ENCODE results near the gene PWWP2A.
"Not testable (repeated sequence)": the region's sequence is repeated elsewhere in the genome, so short reads cannot be mapped to it uniquely, and the experiment has no call there.

Gene PWWP2A, protein sequence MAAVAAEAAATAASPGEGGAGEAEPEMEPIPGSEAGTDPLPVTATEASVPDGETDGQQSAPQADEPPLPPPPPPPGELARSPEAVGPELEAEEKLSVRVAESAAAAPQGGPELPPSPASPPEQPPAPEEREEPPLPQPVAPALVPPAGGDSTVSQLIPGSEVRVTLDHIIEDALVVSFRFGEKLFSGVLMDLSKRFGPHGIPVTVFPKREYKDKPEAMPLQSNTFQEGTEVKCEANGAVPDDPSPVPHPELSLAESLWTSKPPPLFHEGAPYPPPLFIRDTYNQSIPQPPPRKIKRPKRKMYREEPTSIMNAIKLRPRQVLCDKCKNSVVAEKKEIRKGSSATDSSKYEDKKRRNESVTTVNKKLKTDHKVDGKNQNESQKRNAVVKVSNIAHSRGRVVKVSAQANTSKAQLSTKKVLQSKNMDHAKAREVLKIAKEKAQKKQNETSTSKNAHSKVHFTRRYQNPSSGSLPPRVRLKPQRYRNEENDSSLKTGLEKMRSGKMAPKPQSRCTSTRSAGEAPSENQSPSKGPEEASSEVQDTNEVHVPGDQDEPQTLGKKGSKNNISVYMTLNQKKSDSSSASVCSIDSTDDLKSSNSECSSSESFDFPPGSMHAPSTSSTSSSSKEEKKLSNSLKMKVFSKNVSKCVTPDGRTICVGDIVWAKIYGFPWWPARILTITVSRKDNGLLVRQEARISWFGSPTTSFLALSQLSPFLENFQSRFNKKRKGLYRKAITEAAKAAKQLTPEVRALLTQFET

DNA sequence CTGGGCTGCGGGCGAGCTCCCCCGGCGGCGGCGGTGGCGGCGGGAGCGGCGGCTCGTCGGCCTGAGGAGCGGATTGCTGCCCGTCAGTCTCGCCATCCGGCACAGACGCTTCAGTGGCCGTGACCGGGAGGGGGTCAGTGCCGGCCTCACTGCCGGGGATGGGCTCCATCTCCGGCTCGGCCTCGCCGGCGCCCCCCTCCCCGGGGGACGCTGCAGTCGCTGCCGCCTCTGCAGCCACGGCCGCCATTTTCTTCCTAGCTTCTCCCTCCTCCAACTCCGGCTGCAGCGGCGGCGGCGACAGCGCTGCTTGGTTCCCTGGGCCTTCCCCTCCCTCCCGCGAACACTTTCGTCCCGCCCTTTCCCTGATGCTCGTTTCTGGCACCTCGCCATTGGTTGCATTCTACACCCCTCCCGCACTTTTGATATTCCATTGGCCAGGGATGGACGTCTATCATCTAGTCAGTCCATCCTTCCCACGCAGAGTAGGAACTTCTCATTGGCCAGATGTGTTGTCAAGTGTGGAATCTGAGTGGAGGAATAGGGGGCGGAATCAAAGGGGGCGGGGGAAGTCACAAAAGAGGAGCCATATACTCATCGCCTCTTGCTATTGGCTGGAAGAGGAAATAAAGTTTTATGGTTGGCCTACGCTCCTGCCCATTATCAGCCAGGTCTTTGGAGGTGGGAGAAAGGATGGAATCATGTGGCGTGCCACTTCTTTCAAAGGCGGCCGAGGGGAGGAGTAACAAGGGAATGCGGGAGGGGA is at the start of gene PWWP2A:
Gene PWWP2A (minus strand): TSS at position 309 of the 763 bp plus-strand sequence. CDS start 62 bp downstream, at position 247.
- peak; percentile 95 to 97 for ATAC-seq

DNA sequence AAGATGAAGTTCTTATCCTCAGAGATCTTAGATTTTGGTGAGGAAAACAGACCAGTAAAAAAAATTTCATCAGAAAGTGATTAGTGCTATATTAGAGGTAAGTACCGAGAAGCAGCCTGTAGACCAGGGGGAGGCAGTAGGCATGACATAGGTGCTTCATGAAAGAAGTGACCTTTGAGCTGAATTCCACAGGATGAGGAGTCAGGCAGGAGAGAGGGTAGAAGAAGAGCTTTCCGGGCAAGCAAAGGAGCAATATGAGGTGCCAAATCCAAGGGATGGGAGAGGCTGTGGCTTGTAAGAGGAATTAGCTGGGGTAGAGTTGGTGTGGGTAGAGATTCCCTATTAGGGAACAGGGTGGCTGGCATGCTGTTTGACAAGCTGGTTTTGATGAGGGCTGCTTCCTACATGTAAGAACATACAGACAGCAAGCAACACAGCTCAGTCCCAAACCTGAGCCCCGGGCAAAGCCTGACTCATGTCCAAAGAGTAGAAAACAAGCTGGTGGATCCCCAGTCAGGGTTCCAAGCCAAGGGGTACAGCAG is 48.4 kb upstream of the PWWP2A start:
- no peak for ATAC-seq

DNA sequence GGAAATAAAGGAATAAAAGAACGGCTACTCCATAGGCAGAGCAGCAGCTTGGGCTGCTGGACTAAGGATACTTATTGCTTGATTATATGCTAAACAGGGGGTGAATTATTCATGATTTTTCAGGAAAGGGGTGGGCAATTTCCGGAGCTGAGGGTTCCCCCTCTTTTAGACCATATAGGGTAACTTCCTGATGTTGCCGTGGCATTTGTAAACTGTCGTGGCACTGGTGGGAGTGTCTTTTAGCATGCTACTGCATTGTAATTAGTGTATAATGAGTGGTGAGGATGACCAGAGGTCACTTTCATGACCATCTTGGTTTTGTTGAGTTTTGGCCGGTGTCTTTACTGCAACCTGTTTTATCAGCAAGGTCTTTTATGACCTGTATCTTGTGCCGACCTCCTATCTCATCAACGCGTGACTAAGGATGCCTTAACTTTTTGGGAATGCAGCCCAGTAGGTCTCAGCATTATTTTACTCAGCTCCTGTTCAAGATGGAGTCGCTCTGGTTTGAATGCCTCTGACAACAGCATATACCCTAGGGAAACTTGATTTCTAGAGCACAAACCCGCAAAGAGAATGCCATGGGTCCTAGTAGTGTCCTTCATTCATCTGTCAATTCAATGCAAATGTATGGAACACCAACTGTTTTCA is 47.8 kb upstream of the PWWP2A start:
- no peak for ATAC-seq

DNA sequence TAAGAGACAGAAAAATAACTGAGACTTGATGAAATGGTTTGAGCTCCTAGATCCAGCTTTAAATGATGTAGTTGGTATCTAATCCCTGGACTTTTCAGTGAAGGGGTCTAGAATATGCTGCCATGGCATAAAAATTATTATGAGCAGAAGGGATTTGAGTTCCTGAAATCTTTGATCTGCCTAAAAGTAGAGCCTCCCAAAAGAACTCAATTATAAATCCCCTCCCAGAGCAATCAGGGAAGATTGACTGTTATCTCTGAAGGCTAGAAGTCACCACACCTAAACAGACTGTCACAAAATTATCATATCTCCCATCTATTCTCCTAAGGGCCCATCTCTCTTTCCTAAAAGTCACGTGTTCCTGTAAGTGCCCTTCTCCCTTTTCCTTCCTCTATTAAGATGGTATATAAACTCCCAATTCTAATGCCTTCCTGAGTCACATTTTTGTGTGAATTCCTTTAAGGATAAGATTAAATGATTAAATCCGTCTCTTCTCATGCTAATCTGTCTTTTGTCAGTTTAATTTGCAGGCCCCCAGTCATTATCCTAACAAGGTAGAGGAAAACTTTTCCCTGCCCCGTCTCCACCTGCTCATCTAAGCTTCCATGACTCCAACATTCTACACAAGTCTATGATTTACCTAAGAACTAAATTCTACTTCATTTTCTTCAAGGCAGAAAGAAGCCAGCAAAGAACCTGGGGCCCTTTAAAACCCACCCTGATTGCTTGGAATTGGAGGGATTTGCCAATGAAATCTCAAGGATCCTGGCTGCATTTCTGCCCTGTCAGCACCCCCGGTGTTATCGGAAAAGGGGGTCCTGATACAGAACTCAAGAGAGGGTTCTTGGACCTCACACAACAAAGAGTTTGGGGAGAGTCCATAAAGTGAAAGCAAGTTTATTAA is 47.1 kb upstream of the PWWP2A start:
- ATAC-seq, result no peak

DNA sequence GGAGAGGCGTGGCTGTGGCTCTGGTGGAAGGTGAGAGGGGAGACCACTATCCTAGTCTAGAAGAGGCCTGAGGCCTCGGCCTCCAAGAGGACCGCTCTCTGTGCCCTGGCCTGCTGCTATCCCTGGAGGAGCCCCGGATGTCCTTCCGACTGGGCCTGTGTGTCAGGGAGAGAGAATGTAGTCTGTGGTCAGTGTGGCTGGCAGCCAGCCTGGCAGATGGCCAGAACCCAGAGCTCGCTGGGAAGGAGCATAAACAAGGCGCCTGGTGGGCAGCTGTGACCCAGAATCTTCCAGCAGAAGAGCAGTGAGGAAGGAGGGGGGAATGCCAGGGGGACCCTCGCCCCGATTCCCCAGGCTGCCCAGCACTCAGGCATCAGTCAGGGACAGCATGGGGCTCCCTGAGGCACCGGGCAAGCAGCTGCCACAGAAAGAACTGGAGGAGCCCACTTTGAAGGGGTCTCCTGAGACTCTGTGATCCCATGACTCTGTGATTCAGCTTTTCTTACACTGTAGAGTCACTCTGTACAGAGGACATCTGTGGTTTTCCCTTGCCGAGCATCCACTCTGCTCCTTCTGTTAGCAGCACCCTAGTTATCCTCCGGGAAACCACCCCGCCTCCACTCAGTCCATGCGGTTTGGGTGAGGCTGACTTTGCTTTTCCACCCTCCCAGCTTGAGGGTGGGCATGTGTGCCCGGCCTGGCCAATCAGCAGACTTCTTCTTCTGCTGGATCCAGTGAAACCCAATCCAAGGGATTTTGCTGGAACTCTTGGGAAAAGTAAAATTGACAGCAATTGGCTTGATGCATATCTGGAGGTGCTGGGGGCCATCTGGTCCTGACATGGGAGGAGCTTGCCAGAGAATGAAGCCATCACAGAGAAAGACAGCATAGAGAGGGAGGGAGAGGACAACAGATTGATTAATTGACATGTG is 46.2 kb upstream of the PWWP2A start:
- peak in 1 of 2 donors; percentile 17 for ATAC-seq

DNA sequence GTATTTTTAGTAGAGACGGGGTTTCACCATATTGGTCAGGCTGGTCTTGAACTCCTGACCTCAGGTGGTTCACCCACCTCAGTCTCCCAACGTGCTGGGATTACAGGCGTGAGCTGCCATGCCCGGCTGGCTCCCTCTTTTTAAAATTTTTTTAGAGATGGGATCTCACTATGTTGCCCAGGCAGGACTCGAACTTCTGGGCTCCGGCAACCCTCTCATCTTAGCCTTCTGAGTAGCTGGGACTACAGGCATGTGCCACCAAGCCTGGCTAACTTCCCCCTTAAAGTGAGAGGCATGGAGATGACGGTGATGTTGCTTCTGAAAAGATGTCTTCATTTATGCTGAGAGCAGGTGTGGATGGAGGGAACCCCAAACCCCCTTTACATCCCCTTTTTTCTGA is 43.7 kb upstream of the PWWP2A start:
- no peak for ATAC-seq

DNA sequence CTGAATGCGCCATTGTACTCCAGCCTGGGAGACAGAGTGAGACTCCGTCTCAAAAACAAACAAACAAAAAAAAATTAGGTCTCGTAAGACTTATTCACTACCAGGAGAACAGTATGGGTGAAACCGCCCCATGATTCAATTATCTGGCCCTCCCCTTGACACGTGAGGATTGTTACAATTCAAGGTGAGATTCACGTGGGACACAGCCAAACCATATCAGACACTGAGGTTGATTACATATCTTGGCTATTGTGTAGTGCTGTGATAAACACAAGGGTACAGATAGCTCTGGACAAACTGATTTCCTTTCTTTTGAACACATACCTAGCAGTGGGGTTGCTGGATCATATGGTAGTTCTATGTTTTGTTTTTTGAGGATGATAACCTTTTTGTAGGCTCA is 42.4 kb upstream of the PWWP2A start:
- ATAC-seq, result no peak

DNA sequence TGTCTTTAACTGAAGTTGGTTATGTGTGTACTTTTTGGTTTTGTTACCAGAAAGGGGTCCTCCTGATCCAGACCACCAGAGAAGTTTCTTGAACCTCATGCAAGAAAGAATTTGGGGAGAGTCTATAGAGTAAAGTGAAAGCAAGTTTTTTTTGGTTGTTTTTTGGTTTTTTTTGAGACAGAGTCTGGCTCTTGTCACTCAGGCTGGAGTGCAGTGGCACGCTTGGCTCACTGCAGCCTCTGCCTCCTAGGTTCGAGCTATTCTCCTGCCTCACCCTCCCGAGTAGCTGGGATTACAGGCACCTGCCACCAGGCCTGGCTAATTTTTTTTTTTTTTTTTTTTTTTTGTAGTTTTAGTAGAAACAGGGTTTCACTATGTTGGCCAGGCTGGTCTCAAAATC is 41.6 kb upstream of the PWWP2A start:
- ATAC-seq, result not testable (repeated sequence)

DNA sequence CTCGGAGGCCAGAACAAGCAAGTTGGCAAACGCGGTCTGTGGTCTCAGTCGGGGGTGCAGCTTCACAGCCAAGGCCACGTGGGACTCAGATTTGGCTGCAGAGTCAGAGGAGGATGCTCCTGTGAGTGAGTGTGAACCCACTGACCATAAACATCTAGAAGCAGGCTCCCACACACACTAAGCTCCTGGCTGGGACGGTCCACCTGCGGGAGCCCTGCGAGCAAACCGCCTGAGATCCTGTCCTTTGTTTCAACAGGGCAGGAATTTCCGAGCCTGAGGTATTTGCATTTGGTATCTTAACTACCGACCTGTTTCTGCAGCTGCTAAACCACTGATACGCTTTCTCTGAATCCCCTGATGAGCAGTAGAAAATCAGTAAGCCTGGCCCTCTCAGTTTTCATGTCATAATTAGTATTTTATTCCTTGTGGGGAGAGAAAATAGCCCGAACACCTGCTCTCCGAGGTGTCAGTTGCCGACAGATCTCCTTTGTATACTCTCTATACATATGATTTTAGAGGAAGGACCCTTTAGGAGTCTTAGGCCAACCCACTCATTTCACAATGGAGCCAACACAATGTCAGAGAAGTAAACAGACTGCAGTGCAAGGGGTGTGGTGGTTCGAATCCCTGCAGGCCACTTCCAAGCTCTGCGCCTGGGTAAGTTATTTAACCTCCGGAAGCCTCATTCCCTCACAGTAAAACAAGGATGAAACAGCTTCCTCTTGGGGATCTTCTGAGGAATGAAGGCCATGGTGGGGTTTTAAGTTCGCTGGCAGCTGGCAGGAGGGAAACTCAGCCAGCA is 40.9 kb upstream of the PWWP2A start:
- ATAC-seq, result no peak

DNA sequence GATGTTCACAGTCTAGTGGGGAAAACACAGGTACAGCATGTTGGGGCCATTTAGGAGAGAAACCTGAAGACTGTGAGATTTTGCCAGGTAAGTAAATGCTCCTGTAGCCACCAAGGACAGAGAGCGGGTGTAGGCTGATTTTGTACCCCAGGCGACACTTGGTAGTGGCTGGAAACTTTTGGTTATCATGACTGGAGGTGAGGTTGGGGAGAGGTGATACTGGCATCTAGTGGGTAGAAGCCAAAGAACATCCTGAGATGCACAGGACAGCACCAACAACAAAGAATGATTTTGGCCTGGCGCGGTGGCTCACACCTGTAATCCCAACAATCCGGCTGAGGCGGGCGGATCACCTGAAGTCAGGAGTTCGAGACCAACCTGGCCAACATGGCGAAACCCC is 38.8 kb upstream of the PWWP2A start:
- ATAC-seq, result no peak

DNA sequence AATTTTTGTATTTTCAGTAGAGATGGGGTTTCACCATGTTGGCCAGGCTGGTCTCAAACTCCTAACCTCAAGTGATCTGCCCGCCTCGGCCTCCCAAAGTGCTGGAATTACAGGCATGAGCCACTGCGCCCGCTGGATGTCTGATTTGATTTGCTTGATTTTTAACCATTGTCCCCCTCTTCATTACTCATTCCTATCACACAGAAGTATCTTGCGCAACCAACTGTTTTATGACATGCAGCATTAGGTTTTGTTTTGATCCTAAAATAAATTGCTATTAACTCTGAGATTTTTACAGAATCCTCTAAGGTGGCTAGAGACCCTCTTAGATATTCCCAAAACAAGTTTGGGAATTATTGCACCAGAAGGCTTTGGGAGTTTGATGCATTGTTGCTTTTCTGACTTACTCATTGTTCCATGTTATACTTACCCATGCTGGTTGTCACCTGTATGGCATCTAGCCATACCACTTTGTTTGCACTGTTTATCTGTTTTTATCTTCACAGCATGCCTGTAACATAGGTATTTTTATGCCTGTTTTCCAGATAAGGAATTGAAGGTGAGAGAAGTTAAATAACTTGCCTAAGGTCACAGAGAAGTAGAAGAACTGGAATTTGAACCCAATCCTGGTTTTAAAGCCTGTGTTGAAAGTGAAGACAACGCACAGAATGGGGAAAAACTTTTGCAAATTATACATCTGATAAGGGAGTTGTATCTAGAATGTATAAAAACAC is 35.9 kb upstream of the PWWP2A start:
- ATAC-seq, result no peak

DNA sequence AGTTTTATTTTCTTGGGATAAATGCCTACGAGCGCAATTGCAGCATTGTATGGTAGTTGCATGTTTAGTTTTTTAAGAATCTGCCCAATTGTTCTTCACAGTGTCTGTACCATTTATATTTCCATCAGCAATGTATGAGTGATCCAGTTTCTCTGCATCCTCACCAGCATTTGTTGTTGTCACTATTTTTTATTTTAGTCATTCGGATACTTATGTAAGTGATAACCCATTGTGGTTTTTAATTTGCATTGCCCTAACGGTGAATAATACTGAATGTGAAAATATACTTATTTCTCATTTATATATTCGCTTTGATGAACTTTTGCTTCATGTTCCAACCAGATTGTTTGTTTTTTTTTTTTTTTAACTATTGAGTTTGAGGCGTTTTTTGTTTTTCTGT is 33.7 kb upstream of the PWWP2A start:
- ATAC-seq, result peak in 1 of 2 donors; percentile 24

DNA sequence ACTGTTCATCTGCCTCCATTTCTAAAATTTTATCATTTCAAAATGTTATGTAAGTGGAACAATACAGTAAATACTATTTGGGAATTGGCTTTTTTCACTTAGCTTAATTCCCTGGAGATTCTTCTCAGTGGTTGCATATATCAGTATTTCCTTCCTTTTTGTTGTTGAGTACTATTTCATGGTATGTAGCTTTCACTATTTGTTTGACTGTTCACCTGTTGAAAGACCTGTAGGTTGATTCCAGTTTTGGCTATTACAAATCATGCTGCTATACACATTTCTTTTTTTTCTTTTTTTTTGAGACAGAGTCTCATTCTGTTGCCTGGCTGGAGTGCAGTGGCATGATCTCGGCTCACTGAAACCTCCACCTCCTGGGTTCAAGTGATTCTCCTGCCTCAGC is 33.0 kb upstream of the PWWP2A start:
- ATAC-seq, result no peak

DNA sequence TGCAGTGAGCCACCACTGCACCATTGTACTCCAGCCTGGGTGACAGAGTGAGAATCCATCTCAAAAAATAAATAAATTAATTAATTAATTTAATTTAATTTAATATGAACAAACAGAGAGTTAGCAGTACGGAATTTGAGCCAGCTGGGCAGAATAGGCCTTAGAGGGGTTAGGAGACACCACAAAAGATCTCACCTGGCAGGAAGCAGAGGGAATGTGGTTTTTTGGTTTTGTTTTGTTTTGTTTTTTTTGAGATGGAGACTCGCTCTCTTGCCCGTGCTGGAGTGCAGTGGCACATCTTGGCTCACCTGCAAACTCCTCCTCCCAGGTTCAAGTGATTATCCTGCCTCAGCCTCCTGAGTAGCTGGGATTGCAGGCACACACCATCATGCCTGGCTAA is 31.8 kb upstream of the PWWP2A start:
- ATAC-seq, result no peak

DNA sequence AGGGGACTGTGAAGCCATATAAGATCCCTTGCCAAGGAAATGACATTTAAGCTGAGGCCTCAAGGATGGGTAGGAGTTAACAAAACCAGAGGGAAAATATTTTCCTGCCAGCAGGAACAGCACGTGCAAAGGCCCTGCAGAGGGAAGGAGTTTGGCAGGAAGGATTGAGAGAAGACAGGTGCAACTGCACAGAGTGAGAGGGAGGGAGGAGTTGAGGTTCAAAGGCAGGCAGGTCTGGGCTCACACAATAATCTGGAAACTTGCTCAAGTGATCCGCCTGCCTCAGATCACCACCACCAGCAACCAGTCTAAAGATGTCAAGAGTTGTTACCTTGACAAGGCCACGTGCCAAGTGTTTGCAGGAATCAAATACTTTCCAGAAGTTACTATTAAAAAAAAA is 31.1 kb upstream of the PWWP2A start:
- ATAC-seq, result no peak

DNA sequence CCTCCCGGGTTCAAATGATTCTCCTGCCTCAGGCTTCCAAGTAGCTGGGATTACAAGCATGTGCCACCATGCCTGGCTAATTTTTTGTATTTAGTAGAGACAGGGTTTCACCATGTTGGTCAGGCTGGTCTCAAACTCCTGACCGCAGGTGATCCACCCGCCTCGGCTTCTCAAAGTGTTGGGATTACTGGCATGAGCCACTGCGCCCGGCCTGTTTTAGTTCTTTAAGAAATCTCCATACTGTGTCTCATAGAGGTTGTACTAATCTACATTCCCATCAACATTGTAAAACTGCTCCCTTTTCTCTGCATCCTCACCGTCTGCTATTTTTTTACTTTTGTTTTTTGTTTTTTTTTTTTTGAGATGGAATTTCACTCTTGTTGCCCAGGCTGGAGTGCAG is 25.2 kb upstream of the PWWP2A start:
- not testable (repeated sequence) for ATAC-seq

DNA sequence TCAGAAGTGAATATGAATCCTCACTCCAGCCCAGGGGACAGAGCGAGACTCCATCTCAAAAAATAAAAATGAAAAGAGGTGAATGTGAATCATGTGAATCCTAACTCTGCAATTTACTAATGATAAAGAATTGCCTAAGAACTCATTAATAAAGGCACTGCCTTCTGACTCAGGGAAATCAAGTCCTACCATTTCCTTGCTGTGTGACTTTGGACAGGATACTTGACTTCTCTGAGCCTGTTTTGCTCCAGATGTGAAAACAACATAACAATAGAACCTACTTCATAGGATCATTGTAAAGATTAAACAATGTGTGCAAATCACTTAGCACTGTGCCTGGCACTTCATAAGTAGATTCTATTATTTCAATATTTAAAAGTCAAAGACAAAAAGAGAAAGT is 15.1 kb upstream of the PWWP2A start:
- ATAC-seq, result no peak

DNA sequence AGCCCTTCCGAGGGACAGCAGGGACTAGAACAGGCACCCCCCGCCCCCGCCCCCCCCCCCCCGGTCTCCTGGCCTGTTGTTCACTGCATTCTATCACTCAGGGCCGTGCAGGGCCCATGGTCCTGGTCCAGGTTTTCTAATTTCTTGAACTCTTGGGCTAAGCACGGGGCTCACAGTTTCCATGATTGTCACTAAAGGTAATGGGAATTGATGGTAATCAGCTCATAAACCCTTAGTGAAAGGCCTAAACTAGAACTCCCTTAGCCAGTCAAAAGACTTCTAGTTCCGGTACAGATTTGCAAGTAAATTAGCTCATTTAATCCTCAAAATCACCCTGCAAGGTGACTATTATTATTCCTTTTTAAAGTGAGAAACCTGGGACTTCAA is 14.7 kb upstream of the PWWP2A start:
- ATAC-seq, result no peak
